ENCODE data around the gene STAB2. TPM values are rescaled to one million over a fixed set of nuclear protein-coding genes. Genes with fewer than 3 reads are reported as not detected.

The STAB2 gene
- total RNA-seq, 1 experiment from 2014 or later = not detected

GRCh38 chr12:103736572-103736971 lies 149.5 kb downstream of the STAB2 start:
- intact Hi-C loops (cut with micrococcal nuclease) = no loop called here
- no peak overlapping the region for H3K4me3 Mint-ChIP-seq (ENCODE audit: unreplicated experiment)
- ChIA-PET POLR2A (no interaction called here), CTCF (interaction anchor here (1.0 kb wide), 1 partner anchor 9 kb away, joined by 5 read pairs; no protein-coding TSS in a partner anchor)
- H3K9me3 Mint-ChIP-seq (ENCODE audit: unreplicated experiment) = no peaks in the 10 kb centered on the region
- H3K27me3 Mint-ChIP-seq (ENCODE audit: insufficient read depth, unreplicated experiment) = peaks cover 21% of the 10 kb centered on the region
- H3K4me1 Mint-ChIP-seq (ENCODE audit: insufficient read depth, unreplicated experiment) = no peaks in the 10 kb centered on the region
- TF ChIP-seq CTCF (IDR thresholded peaks at IDR 0.05; ENCODE audit: unreplicated experiment) = no peak
- no TSS peak for BruUV-seq (replicated peaks)
- DNase-seq (ENCODE audit: unreplicated experiment) = no peak
- H3K36me3 Mint-ChIP-seq (ENCODE audit: insufficient read depth, unreplicated experiment) = no peaks in the 10 kb centered on the region
- H3K27ac Mint-ChIP-seq (ENCODE audit: low read depth, unreplicated experiment) = no peak overlapping the region

- peaks cover 21% of the 10 kb centered on the region for H3K27me3 Mint-ChIP-seq (ENCODE audit: insufficient read depth, unreplicated experiment)
- no peak overlapping the region for H3K4me3 Mint-ChIP-seq (ENCODE audit: unreplicated experiment)
- intact Hi-C loops (cut with micrococcal nuclease) = no loop called here
- DNase-seq (ENCODE audit: unreplicated experiment) = no peak
- POLR2A ChIA-PET = no interaction called here
- H3K4me1 Mint-ChIP-seq (ENCODE audit: insufficient read depth, unreplicated experiment) = peaks cover 10% of the 10 kb centered on the region
- TF ChIP-seq CTCF (IDR thresholded peaks at IDR 0.05; ENCODE audit: unreplicated experiment) = no peak
- no peaks in the 10 kb centered on the region for H3K9me3 Mint-ChIP-seq (ENCODE audit: unreplicated experiment)
- CTCF ChIA-PET = no interaction called here
- BruUV-seq (replicated peaks) = no TSS peak
- H3K36me3 Mint-ChIP-seq (ENCODE audit: insufficient read depth, unreplicated experiment) = no peaks in the 10 kb centered on the region
- no peak overlapping the region for H3K27ac Mint-ChIP-seq (ENCODE audit: low read depth, unreplicated experiment)
These were observed 150.8 kb downstream of the STAB2 start for GRCh38 chr12:103737881-103738280.

GRCh38 chr12:103742349-103742932 lies 155.4 kb downstream of the STAB2 start:
- ChIA-PET POLR2A (no interaction called here), CTCF (interaction anchor here (0.6 to 1.0 kb wide), 4 partner anchors 9 to 458 kb away, joined by 3 to 5 read pairs (median 3); no protein-coding TSS in a partner anchor)
- Mint-ChIP-seq H3K4me3 (ENCODE audit: unreplicated experiment) (no peak overlapping the region), H3K27me3 (ENCODE audit: insufficient read depth, unreplicated experiment) (no peaks in the 10 kb centered on the region), H3K27ac (ENCODE audit: low read depth, unreplicated experiment) (no peak overlapping the region), H3K9me3 (ENCODE audit: unreplicated experiment) (no peaks in the 10 kb centered on the region), H3K4me1 (ENCODE audit: insufficient read depth, unreplicated experiment) (peaks cover 10% of the 10 kb centered on the region), H3K36me3 (ENCODE audit: insufficient read depth, unreplicated experiment) (no peaks in the 10 kb centered on the region)
- BruUV-seq (replicated peaks) = no TSS peak
- TF ChIP-seq CTCF (IDR thresholded peaks at IDR 0.05; ENCODE audit: unreplicated experiment) = no peak
- DNase-seq (ENCODE audit: unreplicated experiment) = peak; percentile 59
- intact Hi-C loops (cut with micrococcal nuclease) = no loop called here

GRCh38 chr12:103743788-103744187 lies 156.7 kb downstream of the STAB2 start:
- intact Hi-C loops (cut with micrococcal nuclease) = no loop called here
- H3K9me3 Mint-ChIP-seq (ENCODE audit: unreplicated experiment) = no peaks in the 10 kb centered on the region
- no peaks in the 10 kb centered on the region for H3K27me3 Mint-ChIP-seq (ENCODE audit: insufficient read depth, unreplicated experiment)
- H3K27ac Mint-ChIP-seq (ENCODE audit: low read depth, unreplicated experiment) = no peak overlapping the region
- H3K36me3 Mint-ChIP-seq (ENCODE audit: insufficient read depth, unreplicated experiment) = no peaks in the 10 kb centered on the region
- ChIA-PET POLR2A (no interaction called here), CTCF (interaction anchor here (0.6 kb wide), 1 partner anchor 389 kb away, joined by 3 read pairs; no protein-coding TSS in a partner anchor)
- peaks cover 10% of the 10 kb centered on the region for H3K4me1 Mint-ChIP-seq (ENCODE audit: insufficient read depth, unreplicated experiment)
- H3K4me3 Mint-ChIP-seq (ENCODE audit: unreplicated experiment) = no peak overlapping the region
- no peak for DNase-seq (ENCODE audit: unreplicated experiment)
- TF ChIP-seq CTCF (IDR thresholded peaks at IDR 0.05; ENCODE audit: unreplicated experiment) = no peak
- BruUV-seq (replicated peaks) = no TSS peak
